ENCODE measurements around the gene TRNAU1AP. TPM values are rescaled to one million over a fixed set of nuclear protein-coding genes. Genes with fewer than 3 reads are reported as not detected.
A peak's percentile ranks its signal among the peaks of the same experiment; 100 is the strongest.

Gene TRNAU1AP
- total RNA-seq, 2 donors from 2014 or later: 22.1 to 28.6 TPM

DNA sequence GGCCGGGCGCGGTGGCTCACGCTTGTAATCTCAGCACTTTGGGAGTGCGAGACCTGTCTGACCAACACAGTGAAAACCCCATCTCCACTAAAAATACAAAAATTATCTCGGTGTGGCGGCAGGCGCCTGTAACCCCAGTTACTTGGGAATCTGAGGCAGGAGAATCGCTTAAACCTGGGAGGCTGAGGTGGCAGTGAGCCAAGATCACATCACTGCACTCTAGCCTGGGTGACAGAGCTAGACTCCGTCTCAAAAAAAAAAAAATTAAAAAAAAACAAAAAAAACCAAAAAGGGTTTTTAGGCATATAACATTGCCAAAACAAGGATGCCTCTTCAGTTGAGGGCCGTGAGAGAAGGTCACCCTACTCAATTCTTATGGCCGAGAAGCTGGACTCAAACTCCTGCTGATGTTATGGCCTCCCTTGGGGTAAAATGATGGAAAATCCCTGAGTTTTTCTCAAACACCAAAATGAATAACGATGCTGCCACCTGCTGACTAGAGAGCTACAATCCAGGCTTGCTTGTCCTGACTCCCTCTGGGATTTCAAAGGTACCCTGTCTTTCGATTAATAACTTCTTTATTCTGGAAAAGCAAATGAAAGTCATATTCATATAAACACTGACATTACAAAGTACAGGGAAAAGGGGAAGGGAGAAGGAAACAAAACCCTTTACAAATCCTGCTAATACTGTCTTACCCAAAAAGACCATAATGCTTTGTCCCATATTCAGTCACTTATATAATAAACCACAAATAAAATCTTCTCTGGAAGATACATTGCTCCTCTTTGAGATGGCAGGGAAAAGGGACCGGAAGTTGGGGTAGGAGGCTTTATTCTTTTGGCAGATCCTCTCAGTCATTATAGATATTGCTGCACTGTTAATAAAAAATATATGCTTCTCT, 49.9 kb downstream of the TRNAU1AP start:
- no peak overlapping the region for H3K9ac ChIP-seq (ENCODE audit: low read depth in 2 of 2, low read length in 2 of 2)
- peak; percentile 65 for DNase-seq
- H3K4me3 ChIP-seq: no peak overlapping the region
- peaks cover 4% of the 10 kb centered on the region for H3K36me3 ChIP-seq
- H3K27ac ChIP-seq: no peak overlapping the region
- no peaks in the 10 kb centered on the region for H3K9me3 ChIP-seq
- H3K27me3 ChIP-seq: no peaks in the 10 kb centered on the region
- H3K4me1 ChIP-seq: no peaks in the 10 kb centered on the region
- intact Hi-C loops (cut with DNase I): loop anchor here (5.0 kb wide), 2 partner anchors 85 to 195 kb away; no protein-coding TSS in a partner anchor
- TF ChIP-seq CTCF (IDR thresholded peaks at IDR 0.05): peak; percentile 56

DNA sequence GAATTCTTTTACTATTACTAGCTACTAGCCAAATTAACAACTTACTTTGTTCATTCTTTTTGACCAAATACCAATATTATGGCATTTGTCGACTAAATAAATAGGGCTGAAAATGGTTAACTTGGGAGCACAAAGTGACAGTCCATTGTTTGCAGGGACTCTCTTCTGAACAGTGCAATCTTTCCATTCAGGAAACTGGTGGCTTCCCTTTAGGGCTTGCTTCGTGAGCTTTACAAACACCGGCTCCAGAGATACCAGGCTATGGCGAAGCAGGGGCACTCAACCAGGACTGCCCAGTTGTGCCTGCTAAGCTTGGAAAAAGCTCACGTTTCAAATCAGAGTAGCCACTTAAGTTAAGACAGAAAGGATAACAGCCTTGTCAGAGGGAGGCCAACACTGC, 51.5 kb downstream of the TRNAU1AP start:
- Histone ChIP-seq H3K27me3 (no peaks in the 10 kb centered on the region), H3K9ac (ENCODE audit: low read depth in 2 of 2, low read length in 2 of 2) (no peak overlapping the region), H3K4me3 (no peak overlapping the region), H3K27ac (no peak overlapping the region), H3K36me3 (peaks cover 4% of the 10 kb centered on the region), H3K4me1 (no peaks in the 10 kb centered on the region), H3K9me3 (no peaks in the 10 kb centered on the region)
- no peak for TF ChIP-seq CTCF (IDR thresholded peaks at IDR 0.05)
- DNase-seq: no peak
- intact Hi-C loops (cut with DNase I): loop anchor here (5.0 kb wide), 2 partner anchors 87 to 197 kb away; no protein-coding TSS in a partner anchor

GRCh38 chr1:28604962-28605361, 52.1 kb downstream of the TRNAU1AP start:
- TF ChIP-seq CTCF (IDR thresholded peaks at IDR 0.05): no peak
- no peak overlapping the region for H3K27ac ChIP-seq
- H3K9me3 ChIP-seq: no peaks in the 10 kb centered on the region
- intact Hi-C loops (cut with DNase I): loop anchor here (5.0 kb wide), 2 partner anchors 88 to 198 kb away; no protein-coding TSS in a partner anchor
- H3K27me3 ChIP-seq: no peaks in the 10 kb centered on the region
- DNase-seq: no peak
- no peak overlapping the region for H3K9ac ChIP-seq (ENCODE audit: low read depth in 2 of 2, low read length in 2 of 2)
- peaks cover 4% of the 10 kb centered on the region for H3K36me3 ChIP-seq
- H3K4me1 ChIP-seq: no peaks in the 10 kb centered on the region
- H3K4me3 ChIP-seq: no peak overlapping the region

DNA sequence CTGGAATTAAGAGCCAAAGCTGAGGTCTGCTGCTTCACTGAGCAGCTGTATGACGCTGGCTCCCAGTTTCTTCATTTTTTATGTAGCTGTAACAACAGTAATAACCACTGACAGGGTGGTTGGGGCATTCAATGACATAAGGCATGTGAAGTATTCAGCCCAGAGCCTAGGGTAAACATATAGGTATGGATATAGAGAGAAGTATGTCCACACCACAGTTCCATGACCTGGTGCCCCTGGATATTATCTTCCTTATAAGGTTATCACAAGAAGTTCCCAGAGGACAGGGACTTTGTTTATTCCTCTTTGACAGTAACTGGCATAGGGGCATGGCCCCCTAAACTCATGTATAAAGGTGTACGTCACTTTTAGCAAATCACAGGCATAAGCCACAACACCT, 53.9 kb downstream of the TRNAU1AP start:
- H3K27me3 ChIP-seq: no peaks in the 10 kb centered on the region
- intact Hi-C loops (cut with DNase I): no loop called here

GRCh38 chr1:28613175-28613574, 60.3 kb downstream of the TRNAU1AP start:
- Histone ChIP-seq H3K9me3 (no peaks in the 10 kb centered on the region), H3K27ac (no peak overlapping the region), H3K27me3 (no peaks in the 10 kb centered on the region), H3K4me1 (no peaks in the 10 kb centered on the region), H3K9ac (ENCODE audit: low read depth in 2 of 2, low read length in 2 of 2) (no peak overlapping the region), H3K4me3 (no peak overlapping the region), H3K36me3 (no peaks in the 10 kb centered on the region)
- DNase-seq: no peak
- no peak for TF ChIP-seq CTCF (IDR thresholded peaks at IDR 0.05)
- intact Hi-C loops (cut with DNase I): no loop called here

More for the DNA sequence above, 53.9 kb downstream of the TRNAU1AP start:
- Histone ChIP-seq H3K9ac (ENCODE audit: low read depth in 2 of 2, low read length in 2 of 2) (no peak overlapping the region), H3K4me1 (no peaks in the 10 kb centered on the region), H3K4me3 (no peak overlapping the region), H3K36me3 (peaks cover 4% of the 10 kb centered on the region), H3K9me3 (no peaks in the 10 kb centered on the region), H3K27ac (no peak overlapping the region)
- no peak for TF ChIP-seq CTCF (IDR thresholded peaks at IDR 0.05)
- DNase-seq: no peak

Other genes with a start within 250 kb of the TRNAU1AP start
- gene MED18, start 224.0 kb upstream of the TRNAU1AP start, total RNA-seq: 10 to 100 TPM; 29.2 to 37.0 TPM
- gene PHACTR4, start 183.3 kb upstream of the TRNAU1AP start, total RNA-seq: 10 to 100 TPM; 43.1 to 49.8 TPM
- 100 to 1,000 TPM in 1 of 2 donors, 10 to 100 TPM in 1; 29.9 to 101 TPM for gene RCC1, start 47.0 kb upstream of the TRNAU1AP start, total RNA-seq
- 1 to 10 TPM in 1 of 2 donors, under 1 TPM in 1; 0.99 to 2.3 TPM for gene RAB42, start 39.2 kb downstream of the TRNAU1AP start, total RNA-seq
- 10 to 100 TPM; 14.5 to 16.9 TPM for gene TAF12, start 90.0 kb downstream of the TRNAU1AP start, total RNA-seq
- gene RNU11, start 95.5 kb downstream of the TRNAU1AP start, total RNA-seq: not detected
- 10 to 100 TPM; 14.0 to 14.9 TPM for gene GMEB1, start 115.7 kb downstream of the TRNAU1AP start, total RNA-seq
- gene YTHDF2, start 183.9 kb downstream of the TRNAU1AP start, total RNA-seq: 10 to 100 TPM; 59.0 to 71.7 TPM

Data from colonic mucosa (tissue), 4 donors.